Activated gamma-delta T cell treated with Interleukin-2 at 50 U/mL for 16 hours (primary cell): Measurements from ENCODE around the gene REEP3.

Source experiments
- DNase-seq: peaks from one replicate; pipeline ENCODE4 v3.0.0-alpha.2; 2020

Gene REEP3

DNA sequence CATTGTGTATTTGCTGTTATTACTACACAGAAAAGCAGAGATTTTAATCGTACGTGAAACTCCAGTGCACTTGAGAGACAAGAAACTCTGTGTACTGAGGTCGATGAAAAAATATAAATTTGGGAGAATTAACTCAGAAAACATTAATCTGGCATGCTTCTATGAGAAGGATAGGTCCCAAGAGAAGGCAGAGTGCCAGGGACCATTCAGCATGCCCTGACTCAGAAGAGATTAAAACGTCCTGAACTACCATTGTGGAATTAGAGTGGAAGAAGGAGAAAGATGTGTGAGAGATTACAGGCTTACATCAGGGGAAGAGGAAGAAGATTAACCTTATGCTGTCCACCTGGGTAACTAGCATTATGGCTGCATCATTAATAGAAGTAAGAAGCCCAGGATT lies 72.4 kb downstream of the REEP3 start:
- no peak for DNase-seq

DNA sequence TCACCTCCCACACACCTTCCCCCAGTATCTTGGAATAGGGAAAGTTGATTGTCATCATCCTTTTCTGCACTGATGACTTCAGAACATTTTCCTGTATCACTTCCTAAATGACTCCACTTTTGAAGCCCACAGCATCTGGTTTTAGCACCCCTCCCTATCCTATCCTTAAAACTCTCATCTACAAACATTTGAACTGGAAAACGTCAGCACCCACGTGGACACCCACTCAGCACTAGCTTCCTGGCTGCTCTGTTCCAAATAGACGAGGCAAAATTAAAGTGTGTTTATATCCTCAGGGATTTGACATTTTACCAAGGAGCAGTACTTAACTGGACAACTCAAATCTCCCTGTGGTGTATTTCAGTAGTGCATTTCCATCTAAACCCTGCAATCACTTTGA lies 73.9 kb downstream of the REEP3 start:
- DNase-seq = no peak

DNA sequence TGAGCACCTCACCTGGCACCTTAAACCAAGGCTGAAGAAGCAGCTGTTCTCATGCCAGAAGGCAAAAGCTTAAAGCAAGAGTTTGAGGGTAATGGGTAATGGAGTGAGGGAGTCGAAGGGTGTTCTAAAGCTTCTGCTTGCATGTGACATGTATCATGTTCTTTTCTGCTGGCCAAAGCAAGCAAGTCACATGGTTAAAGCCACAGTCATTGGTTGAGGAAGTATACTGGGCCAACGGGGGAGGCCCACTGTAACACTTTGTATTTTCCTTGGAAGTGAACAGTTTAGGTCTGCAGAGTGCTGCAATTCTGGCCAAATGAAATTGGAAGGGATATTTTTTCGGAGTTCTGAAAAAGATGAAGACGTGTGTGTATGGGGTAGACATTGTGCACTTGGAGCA lies 75.7 kb downstream of the REEP3 start:
- no peak for DNase-seq

DNA sequence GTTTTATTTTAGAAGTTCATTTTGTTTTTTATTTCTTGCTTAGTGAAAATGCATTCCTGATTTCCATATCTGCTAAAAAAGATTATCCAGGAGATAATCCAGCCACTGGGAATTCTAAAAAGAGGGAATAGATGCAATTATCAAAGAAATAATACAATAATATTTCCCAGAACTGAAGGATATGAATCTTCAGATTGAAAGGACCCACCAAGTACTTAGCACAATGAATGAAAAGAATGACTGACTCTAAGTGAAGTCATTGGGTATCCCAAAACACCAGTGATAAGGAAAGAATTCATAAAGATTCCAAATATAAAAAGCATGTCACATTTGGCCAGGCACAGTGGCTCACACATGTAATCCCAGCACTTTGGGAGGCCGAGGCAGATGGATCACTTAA lies 79.3 kb downstream of the REEP3 start:
- no peak for DNase-seq

DNA sequence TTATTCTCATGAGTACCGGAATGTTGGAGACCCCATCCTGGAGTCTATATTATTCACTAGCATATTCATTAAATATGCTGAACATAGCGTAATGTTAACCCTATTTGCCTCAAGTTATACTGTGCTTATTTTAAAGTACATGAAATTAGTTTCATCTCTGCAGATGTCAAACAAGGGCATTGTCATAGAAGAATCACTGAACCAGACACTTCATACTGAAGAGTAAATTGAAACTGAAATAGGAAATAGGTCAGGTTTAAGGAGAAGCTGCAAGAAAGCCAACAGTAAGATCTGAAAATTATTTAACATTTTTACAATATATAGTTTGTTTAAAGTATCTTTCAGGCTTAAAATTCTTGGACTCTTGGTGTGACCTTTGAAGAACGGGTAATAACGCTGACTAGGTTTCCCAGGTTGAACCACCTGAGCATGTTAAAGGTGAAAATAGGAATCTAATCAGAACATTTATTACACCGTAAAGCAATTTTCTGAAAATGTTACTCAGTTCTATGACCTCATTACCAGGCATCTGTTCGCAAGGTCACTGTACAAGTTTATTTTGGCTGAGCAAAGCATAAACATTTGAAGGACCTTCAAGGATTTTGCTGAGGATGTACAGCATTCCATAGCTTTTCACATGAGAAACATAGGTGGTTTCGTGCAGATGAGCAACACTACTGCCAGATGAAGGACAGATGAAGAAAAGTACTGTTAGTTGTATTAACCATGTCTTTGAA lies 82.7 kb downstream of the REEP3 start:
- DNase-seq = no peak

DNA sequence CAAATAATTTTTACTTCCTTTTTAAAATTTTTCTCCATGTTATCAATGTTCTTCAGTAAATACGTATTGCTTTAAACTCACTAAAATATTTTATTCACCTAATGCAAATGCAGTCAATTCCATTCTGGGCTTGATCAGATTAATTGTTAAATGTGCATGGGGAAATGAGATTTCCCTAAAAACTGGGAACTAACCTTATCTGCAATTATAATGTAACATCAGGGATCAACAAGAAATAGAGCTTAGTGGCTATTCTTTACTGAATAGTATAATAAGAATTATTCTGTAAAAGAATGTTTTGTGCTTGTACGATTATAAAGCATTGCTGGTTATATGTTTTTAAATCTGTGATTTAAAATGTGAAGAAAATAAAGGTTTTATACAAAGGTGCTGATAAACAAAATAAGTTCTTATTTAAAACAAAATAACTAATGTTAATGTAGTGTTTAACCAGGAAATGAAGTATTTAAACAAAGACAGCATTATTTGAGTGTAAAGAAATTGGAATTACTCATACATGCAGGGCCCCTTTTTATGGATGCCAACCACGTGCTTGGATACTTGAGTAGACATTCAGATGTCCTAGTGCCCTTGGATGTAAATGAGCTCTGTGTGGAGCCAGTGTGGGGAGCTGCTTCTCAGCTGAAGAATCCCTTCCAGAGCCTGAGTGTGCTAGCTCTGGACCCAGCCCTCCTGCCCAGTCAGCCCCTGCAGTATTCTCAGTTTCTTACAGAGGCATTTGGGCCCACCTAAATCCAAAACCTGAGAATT lies 84.2 kb downstream of the REEP3 start:
- DNase-seq = no peak

DNA sequence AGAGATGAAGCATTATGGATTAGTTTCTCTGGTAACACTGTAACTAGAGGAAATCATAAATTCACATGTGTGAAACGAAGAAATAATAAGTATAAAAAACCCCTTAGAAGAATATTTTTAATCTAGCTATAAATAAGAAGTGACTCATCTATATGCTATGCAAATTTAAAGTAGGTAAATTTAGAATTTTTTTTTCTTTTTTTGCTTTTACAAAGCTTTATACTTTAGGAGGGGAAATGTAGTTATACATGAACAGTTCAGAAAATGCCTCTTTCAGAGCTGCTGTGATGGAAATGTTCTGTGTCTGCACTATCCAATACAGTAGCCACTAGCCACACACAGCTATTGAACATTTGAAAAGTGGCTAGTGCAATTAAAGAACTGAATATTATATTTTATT lies 87.3 kb downstream of the REEP3 start:
- DNase-seq = no peak

DNA sequence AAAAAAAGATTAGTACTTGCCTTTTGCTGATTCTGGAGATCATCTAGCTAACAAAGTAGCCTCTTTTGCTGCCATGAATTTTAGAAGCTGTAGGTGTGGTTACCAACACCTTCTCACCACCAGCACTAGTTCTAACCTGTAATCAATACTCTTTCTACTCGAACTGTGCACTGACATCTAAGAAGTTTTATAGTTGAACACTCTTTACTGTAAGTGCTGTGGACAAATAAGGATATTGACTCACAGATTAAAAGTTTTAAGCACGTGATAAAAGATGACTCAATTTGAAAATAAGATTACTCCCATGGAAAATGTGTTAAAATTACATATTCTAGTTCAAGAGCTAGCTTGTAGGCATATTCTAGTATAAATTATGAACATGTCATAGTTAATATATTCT lies 89.9 kb downstream of the REEP3 start:
- DNase-seq = no peak

DNA sequence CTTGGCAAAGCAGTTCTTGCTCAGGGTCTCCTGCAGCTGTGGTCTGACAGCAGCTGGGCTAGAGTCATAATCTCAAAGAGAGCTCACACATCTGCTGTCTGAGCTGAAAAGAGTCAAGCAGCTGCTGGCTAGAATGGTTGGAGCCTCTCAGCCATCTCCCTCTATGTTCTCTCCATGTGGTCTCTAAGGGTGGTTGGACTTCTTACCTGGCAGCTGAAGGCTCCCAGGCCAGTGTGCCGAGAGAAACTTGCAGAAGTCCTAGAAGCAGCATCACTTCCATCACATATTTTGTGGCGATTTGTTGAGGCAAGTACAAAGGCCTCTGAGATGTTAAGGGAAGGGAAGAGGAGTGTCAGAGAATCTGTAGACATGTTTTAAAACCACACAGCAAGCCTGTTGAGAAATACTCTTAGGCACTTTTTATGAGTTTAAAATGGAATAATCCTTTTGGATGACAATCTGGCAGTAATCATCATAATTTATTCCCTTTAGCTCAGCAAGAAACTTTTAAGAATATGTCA lies 93.2 kb downstream of the REEP3 start:
- no peak for DNase-seq

DNA sequence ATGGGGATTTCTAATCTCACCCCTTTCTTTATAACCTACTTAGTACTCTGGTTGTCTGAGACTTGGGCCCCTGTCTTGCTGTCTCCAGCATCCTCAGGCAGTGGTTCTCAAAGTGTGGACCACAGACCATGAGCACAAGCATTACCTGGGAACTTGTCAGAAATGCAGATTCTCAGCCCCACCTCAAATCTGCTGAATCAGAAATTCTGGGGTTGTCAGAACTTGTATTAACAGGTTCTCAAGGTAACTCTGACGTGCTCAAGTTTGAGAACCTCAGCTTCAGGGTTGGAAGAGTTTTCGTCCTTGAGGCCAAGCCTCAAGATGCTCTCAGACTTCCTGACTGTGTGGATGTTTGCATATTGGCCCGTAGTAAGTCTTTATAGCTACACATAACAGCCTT lies 97.4 kb downstream of the REEP3 start:
- no peak for DNase-seq

DNA sequence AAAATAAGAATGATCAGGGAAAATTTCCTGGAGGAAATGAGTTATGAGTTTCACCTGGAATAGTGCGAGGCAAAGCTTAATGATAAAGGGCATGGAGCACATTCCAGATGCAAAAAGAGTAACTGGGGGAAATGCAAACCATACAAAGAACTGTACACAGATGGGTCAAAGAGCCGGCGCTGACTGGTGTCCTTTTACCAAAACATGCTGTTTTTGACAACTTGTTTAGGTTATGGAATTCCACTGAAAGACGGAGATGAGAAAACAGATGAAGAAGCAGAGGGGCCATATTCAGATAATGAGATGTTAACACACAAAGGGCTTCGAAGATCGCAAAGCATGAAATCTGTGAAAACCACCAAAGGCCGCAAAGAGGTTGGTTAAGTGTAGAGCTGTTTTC lies 98.2 kb downstream of the REEP3 start:
- DNase-seq = no peak

DNA sequence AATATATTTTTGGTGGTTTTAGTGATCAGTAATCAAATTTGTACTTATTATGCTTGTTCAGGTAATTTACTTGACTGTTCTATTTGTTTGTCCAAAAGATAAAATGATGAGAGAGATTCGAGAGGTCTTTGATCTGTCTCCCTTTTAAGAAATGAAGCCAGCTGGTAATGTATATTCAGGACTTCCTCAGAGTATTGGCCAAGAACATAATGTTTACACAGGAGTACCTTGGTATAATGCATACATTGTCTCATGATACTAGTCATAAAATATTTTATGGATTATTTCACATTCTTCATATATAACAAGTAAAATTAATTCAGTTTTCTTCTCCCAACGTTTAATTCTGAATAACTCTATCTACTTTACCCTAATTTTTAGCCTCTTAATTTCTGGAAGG lies 100.9 kb downstream of the REEP3 start:
- no peak for DNase-seq

DNA sequence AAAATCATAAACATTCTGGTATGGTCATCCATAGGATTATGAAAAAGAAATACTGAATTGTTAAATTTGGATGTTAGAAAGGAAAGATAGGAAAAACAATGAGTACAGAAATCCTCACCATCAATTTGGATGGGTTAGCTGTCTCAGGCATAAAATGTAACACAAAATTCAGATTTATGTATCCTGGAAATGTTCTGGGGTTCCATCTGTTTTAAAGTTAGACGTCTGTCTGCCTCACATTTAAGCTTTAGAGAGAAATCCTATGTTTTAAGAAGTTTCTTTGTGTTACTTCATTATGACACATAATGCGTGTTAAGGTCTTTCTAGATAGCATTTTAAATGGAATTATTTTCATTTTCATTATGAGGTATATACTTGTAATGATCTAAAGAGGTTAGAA lies 103.5 kb downstream of the REEP3 start:
- no peak for DNase-seq

DNA sequence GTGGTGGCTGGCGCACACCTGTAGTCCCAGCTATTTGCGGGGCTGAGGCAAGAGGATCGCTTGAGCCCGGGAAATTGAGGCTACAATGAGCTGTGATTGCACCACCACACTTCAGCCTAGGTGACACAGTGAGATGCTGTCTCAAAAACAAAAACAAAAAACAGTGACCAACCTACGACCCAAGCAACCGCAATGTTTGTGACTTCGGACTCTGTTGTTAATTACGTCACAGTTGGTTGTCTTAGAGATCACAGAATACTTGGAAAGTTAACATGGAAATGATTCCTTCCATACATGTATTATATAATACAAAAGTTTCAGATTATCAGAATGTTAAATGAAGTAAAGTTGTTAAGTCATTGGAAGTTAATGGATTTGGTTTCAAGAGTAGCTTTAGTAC lies 106.2 kb downstream of the REEP3 start:
- DNase-seq = no peak

DNA sequence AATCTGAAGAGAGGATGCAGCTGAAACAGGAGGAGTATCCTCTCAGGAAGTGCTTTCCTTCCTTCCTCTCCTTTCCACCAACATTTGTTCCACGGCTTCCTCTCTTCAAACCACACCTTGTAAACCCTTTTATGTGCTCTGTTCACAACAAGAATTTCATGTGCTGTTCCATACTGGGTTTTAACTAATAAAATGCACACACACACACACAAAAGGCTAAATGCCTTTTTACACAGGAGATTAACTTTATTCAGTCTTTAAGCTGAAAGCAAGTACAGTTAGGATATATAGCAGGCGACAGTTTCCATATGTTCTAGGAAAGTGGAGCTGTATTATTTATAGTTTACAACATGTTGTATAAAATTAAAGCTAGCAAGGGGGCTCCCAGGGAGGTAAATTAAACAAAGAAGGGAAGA lies 106.7 kb downstream of the REEP3 start:
- DNase-seq = no peak

DNA sequence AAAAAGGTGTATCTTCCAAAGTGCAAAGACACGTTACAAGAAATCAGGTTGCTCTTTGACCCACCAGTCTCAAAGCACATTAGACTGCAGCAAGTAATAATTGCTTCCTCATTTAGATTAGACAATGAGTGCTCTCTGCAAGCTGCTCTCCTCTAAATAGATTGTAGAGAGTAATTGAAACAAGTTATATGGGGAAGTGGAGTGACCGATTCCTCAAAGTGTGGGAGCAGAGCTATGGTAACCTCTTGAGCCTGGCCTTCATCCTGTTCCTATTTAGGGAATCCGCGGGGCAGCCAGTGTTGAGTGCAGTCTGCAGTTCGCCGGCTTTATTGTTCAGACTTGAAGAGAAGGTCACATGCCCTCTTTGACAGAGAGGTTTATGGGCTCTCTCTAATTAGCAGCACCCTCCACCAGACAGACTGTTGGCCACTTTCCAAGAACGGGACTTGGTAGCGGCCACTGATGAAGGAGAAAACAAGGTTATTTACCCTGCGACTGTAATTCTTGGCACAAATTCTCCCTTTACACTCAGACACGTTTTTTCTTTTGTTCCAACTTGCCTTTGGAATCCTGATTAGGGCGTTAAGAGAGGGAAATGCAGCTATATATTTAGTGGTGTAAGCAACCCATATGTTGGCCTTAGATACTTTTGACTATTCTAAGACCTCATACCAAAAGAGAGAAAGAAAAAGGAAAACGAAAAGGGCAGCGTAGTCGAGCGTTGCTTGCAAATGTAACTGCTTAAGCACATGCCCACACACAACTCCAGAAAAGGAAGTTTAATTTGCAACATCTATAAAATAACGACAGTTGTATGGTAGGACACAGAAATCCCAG lies 107.5 kb downstream of the REEP3 start:
- DNase-seq = no peak

DNA sequence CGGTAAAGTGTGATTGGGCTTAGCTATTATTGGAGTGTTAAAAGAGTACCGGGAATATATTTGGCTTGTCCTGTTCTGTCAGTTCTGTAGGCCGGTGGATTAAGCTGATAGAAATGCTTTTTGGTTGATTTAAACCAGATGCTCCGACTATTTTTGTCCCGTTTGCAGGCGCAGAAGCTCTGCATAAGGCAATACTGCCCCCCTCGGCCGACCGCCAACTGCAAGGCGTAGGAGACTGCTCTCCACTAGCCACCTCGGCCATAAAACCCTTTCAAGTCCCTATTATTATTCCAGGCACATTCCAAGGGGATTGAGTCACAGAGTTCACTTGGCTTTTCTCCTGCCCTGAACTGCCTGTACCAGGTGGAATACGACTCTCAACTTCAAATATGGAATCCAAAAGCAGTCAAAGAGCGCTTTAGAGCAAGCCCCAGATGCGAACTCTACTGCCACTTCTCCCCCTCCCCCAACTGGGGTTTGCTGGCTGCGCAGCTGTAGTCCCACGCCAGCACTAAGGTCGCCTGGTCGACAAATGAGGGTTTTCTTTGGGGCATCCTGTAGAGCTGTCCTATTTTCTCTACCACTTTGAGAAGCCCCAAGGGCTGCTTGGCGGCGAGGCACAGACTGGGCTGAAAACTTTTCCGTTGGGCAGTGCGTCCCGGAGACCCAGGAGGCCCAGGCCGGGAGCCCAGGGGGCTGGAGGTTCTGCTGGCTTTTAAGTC lies 108.3 kb downstream of the REEP3 start:
- peak; percentile 69 for DNase-seq

DNA sequence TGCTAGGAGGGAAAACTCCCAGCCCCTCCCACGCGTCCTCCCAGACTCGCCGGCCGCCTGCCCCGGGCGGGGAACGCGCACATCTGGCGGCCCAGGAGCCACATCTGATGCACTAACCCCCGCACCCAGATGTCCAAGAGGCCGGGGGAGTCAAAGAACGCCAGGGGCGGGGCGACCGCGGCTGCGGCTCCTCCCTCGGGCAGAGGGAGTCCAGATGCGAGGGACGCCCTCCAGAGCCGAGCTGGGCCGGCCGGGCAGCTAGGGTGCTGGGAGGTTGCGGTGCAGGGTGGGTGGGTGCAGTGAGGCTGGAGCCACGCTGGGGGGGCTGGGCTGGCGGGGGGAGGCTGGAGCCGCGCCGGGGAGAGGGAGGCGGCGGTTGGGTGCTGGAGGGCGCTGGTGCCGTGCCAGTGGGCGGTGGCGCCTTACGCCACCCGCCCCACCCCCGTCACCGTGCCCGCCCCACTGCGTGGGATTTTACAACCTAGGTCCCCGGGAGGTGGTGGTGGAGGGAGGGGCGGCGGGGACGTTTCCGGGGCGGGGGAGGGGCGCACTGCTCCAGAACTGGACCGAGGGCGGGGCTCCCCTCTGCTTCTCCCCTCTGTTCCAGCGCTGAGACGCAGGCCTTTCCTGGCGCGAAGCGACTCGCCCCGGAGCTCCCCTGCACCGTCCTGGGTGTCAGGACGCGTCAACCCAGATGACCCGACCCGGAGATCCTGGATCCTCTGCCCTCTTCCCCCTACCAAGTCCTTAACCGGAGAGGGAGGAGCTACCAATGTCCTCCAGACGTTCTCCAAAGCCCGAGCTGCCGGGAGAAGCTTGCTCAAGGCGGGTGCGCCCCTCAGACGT lies 109.1 kb downstream of the REEP3 start:
- peak; percentile 61 for DNase-seq

DNA sequence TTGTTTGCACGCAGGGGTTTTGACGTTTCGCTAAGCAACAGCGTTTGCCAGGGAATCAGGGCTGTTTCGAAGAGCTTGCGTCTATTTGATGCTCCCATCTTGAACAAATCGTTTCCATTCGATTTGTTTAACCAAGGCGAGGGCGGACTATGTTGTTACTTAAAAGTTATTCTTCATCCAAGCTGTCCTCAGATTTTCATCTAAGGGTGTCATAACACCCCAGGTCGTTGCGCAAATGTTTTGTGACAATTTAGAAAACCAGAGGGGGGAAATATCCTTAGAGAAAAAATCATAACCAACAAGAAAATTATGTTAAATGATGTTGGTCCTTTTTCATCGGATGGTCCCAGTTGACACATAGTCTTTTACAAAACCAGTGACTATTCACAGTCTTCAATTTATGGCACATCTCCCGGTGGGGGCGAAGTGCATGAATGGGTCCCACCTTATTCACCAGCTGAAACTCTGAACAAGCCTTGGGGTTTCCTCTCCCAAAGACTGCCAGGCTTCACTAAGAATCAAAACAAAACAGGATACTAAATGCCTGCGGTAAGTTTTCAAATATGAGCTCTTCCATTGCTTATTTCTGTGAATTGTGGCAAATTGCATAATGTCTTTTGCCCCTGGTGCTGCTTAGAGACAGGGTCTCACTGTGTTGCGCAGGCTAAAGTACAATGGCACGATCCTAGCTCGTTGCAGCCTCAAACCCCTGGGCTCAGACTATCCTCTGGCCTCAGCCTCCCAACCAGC lies 109.9 kb downstream of the REEP3 start:
- no peak for DNase-seq

DNA sequence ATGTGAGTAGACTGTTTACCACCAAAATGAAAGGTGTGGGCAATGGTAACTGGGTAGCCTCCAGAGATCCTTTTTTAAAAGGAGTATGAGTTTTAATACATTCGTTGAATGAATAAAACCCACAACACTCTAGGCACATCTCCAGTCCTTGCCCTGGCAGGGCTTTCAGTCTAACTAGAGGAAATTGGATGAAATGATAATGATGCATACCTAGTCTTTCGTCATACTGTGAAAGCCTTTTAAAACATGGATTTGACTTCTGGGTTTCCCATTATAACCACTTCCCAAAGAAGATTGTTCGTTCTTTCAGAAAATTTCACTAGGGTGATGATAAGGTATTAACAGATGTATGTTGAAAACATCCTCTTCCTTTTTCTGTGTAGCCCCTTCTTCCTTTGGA lies 110.8 kb downstream of the REEP3 start:
- no peak for DNase-seq
